Measurements from ENCODE around the gene LRRC1.

LRRC1 gene

DNA sequence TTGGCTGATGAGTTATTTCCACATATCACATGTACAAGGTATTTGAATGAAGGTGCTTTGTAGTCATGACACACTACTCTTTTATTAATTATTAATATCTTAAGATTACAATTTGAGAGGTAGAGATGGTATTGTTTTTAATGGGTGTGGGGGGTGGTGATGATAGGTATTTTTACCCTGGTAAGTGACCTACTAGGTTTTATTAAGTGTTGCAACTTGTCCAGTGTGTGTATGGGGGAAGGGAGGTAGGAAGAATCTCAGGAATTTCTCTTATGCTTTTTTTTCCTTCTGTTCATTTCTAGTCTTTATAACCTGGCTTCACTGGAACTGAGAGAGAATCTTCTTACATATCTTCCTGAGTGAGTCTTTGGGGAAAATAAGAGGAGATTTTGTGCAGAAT is 101.4 kb downstream of the LRRC1 start:
- no peak for DNase-seq

DNA sequence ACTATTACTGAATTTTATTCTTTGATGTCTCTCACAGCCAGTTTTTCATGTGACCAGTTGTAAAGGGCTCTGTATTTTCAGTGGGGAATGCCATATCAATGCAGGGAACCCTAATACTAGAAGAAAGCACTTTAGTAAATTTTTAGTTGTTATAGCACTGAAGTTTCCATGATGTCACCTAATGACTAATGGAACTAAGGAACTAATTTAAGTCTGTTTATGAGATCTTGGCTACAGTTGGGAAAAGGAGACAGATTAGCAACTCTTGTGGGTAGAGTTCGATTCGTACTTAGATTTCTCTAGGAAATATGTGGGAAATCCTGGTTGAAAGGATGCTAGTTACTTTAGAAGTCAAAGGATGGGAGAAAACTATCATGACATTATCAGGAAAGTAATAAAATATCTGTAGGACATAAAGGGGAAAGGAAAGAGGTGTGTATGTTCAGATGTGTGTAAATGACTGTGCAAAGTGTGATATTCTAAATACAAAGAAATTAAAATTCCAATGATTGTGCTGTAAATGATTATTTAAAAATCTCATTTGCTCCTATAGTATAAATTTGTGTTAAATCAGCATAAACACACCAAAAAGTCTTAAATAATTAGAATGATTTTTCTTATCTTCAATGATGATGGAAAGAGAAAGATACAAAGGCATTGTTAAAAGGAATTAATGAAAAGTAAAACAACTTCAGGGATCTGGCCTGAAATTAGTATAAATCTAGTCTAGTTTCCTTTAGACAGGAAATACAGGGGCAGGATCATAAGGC is 103.4 kb downstream of the LRRC1 start:
- no peak for DNase-seq

GRCh38 chr6:53899512-53899911 is 104.7 kb downstream of the LRRC1 start:
- no peak for DNase-seq

DNA sequence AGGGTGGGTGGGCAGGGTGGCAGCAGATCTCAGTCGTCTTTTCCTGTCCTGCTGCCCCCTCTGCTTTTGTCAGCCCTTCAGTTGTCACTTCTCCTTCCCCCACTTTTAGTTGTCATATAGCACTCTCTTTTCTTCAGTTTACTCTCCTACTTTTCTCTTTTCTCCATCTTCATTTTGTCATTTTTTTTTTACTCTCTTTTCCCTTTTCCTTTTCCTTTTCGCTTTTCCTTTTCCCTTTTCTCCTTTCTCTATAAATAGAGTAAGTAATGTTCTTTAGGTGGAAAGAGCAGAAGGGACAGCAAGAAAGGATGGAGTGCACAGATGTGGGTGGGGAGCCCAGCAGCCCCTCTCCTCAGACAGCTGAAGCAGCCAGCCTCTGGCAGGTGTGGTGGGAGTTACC is 108.6 kb downstream of the LRRC1 start:
- no peak for DNase-seq

DNA sequence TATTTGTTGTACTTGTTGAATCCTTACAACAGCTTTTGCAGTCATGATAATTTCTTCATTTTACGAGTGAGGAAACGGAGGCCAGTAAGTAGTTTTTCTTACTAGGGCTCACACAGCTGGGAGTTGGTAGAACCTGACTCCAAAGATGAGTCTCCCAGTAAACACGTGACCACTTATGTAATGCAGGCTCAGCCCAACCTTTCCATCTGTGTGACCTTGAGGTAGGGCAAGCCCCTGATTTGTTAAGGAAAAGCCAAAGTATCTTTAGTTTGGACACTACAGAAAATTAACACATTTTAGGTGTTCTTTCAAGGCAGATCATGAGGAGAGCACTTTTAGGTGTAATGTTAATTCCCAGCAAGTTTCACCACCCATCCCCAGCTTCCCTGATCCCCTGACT is 111.3 kb downstream of the LRRC1 start:
- no peak for DNase-seq

DNA sequence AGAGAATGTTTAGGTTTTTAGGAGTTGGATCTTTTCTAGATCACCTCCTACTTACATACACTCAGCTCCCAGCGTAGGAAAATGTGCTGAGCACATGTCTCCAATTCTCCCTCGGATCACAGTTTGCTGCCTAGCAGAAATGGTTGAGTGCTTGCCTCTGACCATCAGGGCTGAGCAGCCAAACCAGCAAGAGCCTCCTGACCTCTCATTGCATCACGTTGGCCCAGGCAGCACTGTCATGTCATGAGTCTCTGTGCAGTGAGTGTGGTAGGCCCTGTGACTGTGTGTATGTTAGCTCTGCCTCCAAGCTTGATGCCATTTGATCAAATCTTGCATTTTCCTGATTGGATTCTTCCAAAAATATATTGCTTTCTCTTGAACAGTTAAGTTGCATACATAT is 112.0 kb downstream of the LRRC1 start:
- DNase-seq, result no peak

GRCh38 chr6:53910834-53911233 is 116.0 kb downstream of the LRRC1 start:
- DNase-seq, result no peak

- no peak for DNase-seq
Observed at GRCh38 chr6:53912661-53913060, 117.9 kb downstream of the LRRC1 start.

GRCh38 chr6:53913286-53913685 is 118.5 kb downstream of the LRRC1 start:
- no peak for DNase-seq

- no peak for DNase-seq
Observed at GRCh38 chr6:53915026-53915691, 120.4 kb downstream of the LRRC1 start.

DNA sequence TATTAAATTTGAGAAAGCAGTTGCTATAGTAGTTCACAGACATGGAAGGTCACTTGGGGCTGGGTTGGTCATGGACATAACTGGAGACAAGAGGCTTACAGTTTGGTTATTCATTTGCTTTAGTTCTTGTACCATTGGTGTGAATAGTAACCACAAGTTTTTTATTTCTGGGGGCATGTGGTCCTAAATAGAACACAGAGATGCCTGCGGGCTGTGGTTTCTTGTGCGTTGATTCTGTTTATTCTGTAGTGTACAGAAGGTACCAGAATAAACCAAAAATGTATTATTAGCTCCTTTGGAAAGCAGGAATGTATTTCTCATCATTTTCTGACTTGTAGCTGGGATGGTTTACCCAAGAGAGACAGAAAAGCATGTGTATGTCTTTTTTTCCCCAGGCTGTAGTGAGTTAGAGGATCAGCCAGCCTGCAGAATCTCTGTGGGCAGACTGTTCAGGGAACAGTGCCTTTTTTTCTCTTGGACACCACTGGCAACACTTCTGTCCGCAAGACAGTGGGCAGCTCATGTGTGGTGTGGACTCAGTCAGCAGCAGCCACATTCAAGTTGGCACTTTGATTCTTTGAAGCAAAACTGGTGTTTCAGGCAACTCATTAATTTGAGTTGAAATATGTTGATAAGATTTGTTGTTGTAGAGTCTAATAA is 122.1 kb downstream of the LRRC1 start:
- no peak for DNase-seq

GRCh38 chr6:53917464-53917842 is 122.6 kb downstream of the LRRC1 start:
- DNase-seq, result no peak

DNA sequence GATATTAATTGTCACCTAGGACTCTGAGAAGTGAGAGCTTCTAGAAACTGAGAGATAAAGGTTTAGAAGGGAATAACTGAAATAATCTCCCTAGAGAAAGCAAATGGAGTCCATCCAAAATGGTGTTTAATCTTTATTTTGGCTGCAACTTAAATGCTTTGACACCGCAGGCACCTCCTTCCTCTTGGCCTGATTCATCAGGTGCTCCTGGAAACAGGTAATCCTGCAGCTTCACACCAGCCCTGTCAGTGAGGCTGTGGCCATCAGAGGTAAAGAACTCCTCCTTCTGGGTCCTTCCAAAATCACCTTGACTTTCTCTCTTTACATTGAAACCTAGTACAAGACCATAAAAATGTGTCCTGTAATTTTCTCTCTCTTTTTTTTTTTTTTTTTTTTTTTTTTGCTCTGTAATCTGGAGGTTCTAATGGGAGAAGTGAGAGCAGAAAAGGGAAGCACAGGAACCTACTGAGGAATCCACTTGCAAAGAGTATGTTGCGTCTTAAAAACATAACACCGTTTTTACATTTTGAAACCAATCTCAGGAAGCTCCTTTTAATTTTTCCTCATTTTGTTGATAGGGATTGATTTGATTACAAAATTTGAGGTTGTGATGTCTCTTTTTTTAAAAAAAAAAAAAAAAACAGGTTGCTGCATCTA is 124.2 kb downstream of the LRRC1 start:
- no peak for DNase-seq

DNA sequence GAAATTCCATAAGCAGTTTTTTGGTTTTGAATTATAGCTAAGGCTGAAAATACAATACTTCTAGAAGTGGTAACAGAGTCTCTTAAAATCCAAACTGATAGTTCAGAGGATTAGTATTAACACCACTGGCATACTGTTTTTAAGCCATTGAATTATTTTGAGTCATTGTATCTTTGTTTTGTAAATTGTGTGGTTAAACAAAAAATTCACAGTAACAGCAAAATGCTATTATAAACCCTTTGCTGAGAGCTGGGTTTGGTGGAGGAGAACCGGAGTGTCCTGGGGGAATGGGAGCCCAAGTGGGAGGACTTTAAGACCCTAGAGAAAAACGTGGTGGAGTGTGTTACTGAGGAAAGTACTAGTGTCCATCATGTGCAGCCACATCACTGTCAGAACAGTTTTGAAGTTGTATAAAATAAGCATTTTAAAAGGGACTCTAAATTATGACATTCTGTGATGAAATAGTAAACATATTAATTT is 125.1 kb downstream of the LRRC1 start:
- DNase-seq, result no peak

- no peak for DNase-seq
Observed at GRCh38 chr6:53920881-53921280, 126.1 kb downstream of the LRRC1 start.

- no peak for DNase-seq
Observed at GRCh38 chr6:53921639-53922038, 126.8 kb downstream of the LRRC1 start.

GRCh38 chr6:53922539-53922981 is 127.8 kb downstream of the LRRC1 start:
- DNase-seq, result no peak

- no peak for DNase-seq
Observed at GRCh38 chr6:53924277-53924676, 129.5 kb downstream of the LRRC1 start.

DNA sequence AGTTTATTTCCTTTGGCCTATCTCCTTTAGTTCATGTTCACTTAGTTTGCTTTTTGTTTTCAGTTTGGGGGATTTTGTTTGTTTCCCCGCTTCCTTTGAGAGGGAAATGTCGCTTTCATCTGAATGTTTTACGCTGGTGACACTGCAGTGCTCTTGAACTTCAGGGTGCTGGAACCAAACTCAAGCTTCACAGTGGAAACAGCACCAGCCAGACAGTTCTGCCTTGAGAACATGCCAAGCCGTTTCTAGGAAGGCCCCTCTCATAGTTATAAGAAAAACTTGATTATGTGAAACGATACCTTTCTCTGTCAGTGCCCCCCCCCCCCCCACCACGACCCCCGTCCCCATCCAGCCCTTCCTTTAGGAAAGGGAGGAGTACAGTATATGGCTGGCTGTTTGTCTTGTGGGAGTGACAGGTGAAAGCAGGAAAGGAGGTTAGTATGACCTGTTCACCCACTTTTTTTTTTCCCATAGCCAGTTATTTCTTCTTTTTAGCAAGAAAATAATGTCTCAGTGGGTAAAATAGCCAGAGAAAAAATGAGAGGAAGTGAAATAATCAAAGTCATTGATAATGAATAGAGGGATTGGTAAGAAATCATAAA is 130.1 kb downstream of the LRRC1 start:
- no peak for DNase-seq

- no peak for DNase-seq
Observed at GRCh38 chr6:53925891-53926290, 131.1 kb downstream of the LRRC1 start.

DNA sequence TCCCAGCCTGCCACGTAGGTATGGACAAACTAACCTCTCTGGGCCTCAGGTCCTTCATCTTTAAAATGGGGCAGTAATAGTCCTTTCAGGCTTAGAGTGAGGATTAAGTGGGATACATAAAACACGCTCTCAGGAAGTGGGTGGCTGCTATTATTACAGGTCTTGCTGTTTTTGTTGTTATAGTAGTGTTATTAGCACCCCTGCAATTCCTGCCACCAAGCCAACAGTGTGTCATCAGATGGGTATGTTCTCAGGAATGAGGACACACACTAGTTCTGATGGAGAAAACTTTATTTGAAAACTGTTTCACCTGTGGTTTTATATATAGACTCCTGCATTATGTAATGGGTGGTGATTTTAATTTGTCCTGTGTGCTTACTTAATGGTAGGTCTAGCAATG is 131.7 kb downstream of the LRRC1 start:
- no peak for DNase-seq

DNA sequence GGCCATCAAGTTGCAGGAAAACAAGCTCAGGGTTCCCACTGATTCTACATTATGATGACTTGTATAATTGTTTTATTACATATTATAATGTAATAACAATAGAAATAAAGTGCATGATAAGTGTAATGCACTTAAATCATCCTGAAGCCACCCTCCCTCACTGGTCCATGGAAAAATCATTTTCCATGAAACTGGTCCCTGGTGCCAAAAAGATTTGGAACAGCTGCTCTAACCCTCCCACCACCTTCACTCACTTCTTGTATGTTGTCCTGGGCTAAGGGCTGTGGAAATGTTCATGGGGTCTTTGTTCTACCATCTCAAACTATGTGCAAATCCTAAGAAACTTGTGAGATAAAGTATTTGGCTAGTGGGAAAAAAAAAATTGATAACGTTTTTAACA is 133.8 kb downstream of the LRRC1 start:
- no peak for DNase-seq

All from activated CD4-positive, alpha-beta T cell treated with anti-CD3 and anti-CD28 coated beads, Interleukin-10, Interleukin-2, amounts not matched to agents 100 ng/mL and 50 ng/mL, durations not matched to agents 16 hours and 8 hours (primary cell).